GM18505 (cell line): ENCODE results near the gene ZNF506.
"Not testable (repeated sequence)": the region's sequence is repeated elsewhere in the genome, so short reads cannot be mapped to it uniquely, and the experiment has no call there.

ENCODE experiments used
- ATAC-seq: cut with Tn5 transposase; IDR thresholded peaks from one replicate; pipeline ENCODE4 v1.9.1; 2021; ENCODE audit not compliant: unreplicated experiment
- POLR2A ChIP-seq: IDR thresholded peaks from 4 replicates; pipeline ENCODE4 v1.6.1; 2011; ENCODE audit warnings: borderline replicate concordance; ENCODE audit not compliant: insufficient read depth, insufficient read length; ENCODE audit errors: extremely low read depth

Gene ZNF506

DNA sequence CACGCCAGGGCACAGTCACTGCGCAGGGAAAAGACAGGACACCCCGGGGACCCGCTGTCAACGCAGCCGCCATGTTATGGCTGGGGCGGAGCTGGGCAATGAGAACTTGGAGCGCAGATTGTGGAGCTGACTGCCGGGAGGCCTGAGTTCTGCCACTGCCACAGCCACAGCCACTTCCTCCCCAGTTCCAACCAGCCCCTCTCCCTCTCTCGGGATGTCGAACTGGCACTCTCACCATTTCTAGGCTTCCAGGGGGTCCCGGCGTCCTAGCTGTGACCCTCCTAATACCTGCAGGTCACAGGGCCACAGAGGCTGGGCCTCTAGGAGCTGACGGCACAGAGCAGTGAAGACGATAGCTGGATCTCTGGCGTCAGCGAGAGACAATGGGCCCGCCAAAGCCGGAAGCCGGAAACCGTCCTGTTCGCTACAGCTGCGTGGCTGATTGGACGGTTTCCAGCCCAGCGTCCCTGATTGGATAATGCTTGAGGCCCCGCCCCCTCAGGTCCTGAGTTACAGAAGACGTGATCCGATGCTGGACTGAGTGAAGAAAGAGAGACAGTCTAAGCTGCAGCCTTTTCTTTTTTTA lies at the start of gene ZNF506:
ZNF506 (minus strand) TSS at position 385 of the 586 bp plus-strand sequence; CDS start at position 238, 147 bp downstream.
- ATAC-seq: peak; percentile 79
- TF ChIP-seq POLR2A: peak; percentile 91

DNA sequence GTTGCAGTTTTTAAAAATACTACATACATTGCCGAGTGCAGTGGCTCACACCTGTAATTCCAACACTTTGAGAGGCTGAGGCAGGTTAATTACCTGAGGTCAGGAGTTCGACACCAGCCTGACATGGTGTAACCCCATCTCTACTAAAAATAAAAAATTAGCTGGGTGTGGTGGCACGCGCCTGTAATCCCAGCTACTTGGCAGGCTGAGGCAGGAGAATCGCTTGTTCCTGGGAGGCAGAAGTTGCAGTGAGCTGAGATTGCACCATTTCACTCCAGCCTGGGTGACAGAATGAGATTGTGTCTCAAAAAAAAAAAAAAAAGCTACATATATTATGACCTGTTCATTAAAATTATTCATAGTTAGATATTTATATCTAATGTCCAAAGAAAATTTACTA lies 48.5 kb upstream of the ZNF506 start:
- not testable (repeated sequence) for ATAC-seq

- no peak for ATAC-seq
- TF ChIP-seq POLR2A: no peak
Measured at GRCh38 chr19:19866611-19867248, 45.2 kb upstream of the ZNF506 start.

DNA sequence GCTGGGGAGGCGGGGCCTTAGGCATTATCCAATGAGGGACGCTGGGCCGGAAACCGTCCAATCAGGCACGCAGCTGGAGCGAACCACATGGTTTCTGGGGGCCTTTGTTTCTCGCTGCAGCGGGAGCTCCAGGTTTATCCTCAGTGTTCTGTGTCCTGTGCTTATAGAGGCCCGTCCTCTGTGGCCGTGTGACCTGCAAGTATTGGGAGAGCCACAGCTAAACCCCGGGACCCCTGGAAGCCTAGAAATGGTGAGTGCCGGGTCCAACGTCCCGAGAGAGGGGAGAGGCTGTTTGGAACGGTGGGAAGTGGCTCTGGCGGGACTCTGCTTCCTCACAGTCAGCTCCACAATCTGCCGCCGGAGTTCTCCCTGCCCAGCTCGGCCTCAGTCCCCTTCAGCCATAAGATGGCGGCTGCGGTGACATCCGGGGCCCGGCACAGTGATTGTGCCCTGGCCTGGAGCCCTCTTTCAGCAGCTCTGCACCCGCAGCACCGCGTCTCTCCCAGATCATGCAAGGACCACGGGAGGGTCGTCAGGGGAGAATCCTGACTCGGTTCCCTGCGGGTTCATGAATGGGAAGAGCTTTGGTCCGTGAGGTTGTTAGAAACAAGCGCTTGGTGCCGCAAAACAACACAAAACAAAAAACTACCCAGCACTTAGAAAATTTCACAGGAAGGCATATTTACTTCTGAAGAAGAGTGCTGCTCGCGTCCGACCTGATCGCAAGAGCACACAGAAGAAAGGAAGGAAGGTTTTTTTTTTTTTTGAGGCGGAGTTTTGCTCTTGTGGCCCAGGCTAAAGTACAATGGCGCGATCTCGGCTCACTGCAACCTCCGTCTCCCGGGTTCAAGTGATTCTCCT lies 44.4 kb upstream of the ZNF506 start, which contains the start of gene ZNF253:
ZNF253 (plus strand) TSS at position 133 of the 861 bp plus-strand sequence; CDS start at position 248, 115 bp downstream.
- peak; percentile 96 for ATAC-seq

GRCh38 chr19:19860756-19861390 lies 39.3 kb upstream of the ZNF506 start:
- no peak for ATAC-seq
- TF ChIP-seq POLR2A: no peak

More for the DNA sequence above, 44.4 kb upstream of the ZNF506 start, which contains the start of gene ZNF253:
- peak; percentile 91 for TF ChIP-seq POLR2A

DNA sequence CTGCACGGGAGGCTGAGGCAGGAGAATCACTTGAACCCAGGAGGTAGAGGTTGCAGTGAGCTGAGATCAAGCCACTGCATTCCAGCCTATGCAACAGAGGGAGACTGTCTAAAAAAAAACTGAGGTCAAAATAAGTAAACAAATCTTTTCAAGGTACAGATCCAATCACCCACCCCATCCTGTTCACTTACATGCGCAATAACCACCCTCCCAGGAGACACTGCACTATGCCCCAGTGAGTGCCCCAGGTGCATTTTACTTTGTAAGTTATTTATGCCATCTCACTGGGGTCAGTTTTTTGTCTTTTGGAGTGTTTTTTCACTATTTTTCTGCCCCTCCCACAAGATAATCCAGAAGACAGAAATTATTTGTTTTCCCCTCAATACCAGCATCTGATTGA lies 37.2 kb upstream of the ZNF506 start:
- TF ChIP-seq POLR2A: no peak
- ATAC-seq: no peak

DNA sequence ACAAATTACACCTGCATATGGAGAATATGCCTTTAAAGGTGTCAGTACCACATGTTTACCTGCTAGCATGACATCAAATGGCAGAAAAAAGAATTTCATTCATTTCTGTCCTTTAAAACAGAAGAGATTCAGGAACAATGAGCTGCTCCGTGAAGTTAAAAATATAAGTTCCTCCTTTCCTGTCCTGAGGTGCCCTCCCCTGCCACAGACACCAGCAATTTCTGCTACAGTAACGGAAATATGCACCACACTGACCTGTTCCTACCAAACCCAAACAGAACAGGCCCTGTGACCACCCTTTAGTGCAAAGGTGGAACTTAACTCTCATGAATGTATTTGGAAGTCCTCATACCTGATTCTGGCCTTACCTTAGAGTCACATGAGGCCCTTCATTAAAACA lies 30.2 kb upstream of the ZNF506 start:
- not testable (repeated sequence) for ATAC-seq

DNA sequence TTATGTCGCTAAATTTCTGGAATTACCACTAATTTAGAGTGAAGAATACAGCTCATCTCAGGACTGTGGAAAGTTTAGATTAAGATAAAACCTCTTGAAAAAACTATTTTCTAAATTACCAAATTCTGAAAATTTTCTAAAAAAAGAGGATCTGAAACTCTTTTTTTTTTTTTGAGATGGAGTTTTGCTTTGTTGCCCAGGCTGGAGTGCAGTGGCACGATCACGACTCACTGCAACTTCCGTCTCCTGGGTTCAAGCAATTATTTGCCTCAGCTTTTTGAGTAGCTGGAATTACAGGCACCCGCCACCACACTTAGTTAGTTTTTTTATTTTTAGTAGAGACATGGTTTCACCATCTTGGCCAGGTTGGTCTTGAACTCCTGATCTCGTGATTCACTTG lies 27.5 kb upstream of the ZNF506 start:
- no peak for TF ChIP-seq POLR2A
- ATAC-seq: no peak

- TF ChIP-seq POLR2A: no peak
Measured at GRCh38 chr19:19847781-19848180, 26.2 kb upstream of the ZNF506 start.

DNA sequence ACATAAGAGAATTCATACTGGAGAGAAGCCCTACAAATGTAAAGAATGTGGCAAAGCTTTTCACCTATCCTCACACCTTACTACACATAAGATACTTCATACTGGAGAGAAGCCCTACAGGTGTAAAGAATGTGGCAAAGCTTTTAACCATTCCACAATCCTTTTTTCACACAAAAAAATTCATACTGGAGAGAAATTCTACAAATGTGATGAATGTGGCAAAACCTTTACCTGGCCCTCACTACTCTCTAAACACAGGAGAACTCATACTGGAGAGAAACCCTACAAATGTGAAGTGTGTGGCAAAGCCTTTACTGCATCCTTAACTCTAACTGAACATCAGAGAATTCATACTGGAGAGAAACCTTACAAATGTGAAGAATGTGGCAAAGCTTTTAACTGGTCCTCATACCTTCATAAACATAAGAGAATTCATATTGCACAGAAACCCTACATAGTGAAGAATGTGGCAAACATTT lies 14.0 kb upstream of the ZNF506 start:
- no peak for ATAC-seq
- no peak for TF ChIP-seq POLR2A

More at GRCh38 chr19:19847781-19848180, 26.2 kb upstream of the ZNF506 start:
- no peak for ATAC-seq

DNA sequence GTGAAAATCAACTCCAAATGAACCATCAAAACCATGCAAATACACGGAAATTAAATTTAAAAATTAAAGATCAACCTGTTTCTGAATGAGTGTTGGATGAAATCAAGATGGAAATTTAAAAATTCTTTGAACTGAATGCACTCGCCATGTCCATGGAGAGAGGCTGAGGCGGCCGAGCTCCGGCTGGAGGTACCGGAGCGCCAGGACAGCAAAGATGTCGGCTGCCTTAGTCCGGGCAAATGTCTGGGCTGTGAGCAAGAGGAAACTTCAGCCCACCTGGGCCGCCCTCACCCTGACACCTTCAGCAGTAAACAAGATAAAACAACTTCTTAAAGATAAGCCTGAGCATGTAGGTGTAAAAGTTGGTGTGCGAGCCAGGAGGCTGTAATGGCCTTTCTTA lies 5.3 kb upstream of the ZNF506 start:
- TF ChIP-seq POLR2A: no peak
- no peak for ATAC-seq

DNA sequence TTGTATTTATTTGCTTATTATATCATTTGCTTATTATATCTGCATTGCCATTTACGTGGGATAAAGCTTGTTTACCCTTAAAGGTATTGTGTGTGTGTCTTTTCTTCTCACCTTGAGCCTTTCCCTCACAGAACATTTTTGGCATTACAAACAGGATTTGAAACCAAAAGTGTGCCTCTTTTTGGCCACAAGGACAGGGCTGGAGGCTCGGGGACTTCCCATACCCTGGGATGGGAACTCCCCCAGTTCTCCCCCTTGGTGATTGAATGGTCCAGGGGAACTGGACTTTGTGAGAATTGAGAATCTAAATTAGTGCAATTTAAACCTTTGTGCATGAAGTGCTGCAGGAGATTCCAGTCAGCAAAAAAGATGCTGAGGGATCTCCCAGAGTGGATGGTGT lies 2.4 kb upstream of the ZNF506 start:
- TF ChIP-seq POLR2A: no peak
- ATAC-seq: peak; percentile 36

DNA sequence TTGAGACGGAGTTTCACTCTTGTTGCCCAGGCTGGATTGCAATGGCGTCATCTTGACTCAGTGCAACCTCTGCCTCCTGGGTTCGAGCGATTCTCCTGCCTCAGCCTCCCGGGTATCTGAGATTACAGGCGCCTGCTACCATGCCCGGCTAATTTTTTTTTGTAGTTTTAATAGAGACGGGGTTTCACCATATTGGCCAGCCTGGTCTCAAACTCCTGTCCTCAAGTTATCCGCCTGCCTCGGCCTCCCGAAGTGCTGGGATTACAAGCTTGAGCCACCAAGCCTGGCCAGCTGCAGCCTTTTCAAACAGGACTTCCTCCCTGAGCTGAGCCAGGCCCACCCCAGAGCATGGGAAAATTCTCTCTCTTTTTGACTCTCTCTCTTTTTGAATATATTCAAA lies 426 bp upstream of the ZNF506 start:
- ATAC-seq: not testable (repeated sequence)
